GM21529 (cell line): ENCODE measurements around the gene SIGLECL1.

Experiments
- ATAC-seq: cut with Tn5 transposase; IDR thresholded peaks from one replicate; pipeline ENCODE4 v1.9.1; 2021; ENCODE audit not compliant: unreplicated experiment

Gene SIGLECL1

DNA sequence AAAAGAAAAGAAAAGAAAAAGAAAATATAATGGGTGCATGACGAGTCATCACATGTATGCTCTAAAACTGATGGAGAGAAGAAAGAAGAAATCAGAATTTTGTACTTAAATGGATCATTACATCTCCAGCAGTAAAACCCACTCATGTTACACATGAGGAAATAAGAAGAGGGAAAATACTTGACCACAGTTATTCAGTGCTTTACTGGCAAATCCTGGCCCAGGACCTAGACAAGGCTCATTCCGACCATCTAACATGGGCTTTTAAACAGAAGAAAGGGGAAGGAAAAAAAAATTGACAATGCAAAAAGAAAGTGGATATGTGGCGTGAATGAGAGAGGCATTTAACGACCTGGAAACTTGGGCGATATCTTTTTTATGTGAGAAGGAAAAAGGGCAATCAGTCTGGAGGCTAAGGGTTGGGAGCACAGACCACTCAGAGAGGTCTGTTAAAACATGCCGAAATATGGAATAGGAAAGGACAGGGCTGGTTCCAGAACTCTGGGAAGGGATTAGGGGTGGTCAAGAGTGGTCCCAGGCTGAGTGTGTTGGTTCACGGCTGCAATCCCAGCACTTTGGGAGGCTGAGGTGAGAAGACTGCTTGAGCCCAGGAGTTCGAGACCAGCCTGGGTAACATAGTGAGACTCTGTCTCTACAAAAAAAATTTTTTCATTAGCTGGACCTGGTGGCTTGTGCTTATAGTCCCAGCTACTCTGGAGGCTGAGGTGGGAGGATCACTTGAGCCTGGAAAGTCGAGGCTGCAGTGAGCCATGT is 1.6 kb downstream of the SIGLECL1 start:
- no peak for ATAC-seq

GRCh38 chr19:51253088-51253806 is 2.4 kb downstream of the SIGLECL1 start:
- ATAC-seq = no peak

DNA sequence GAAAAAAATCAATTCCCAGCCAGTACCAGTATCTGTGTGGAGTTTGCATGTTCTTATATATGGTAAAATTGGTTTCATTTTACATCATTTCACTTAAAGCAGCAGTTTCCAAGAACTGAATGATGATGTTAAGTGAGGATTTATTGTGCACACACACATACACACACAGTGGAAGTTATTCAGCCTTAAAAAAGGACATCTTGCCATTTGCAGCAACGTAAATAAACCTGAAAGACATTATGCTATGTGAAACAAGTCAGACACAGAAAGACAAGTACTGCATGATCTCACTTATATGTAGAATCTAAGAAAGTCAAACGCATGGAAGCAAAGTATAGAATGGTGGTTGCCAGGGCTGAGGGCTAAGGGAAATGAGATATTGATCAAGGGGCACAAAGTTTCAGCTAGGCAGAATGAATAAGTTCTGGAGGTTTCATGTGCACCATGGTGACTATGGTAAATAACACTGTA is 5.3 kb downstream of the SIGLECL1 start:
- no peak for ATAC-seq

DNA sequence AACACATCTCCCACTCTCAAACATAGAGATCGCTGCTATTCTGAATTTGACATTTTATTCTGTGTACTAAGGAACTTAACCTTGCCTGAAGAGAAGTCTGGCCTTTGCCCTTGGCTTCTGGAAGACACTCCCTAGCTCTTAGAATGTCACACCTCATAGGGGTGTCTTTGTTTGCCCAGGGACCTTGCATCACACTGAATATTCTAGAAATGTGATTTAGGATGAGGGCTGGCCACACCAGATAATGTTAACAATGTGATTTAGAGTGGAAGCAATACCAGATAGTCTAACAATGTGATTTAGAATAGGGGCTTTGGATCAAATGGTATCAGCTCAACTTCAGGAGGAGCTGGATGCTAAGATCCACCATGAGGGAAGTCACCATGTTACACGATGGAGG is 6.6 kb downstream of the SIGLECL1 start:
- no peak for ATAC-seq

DNA sequence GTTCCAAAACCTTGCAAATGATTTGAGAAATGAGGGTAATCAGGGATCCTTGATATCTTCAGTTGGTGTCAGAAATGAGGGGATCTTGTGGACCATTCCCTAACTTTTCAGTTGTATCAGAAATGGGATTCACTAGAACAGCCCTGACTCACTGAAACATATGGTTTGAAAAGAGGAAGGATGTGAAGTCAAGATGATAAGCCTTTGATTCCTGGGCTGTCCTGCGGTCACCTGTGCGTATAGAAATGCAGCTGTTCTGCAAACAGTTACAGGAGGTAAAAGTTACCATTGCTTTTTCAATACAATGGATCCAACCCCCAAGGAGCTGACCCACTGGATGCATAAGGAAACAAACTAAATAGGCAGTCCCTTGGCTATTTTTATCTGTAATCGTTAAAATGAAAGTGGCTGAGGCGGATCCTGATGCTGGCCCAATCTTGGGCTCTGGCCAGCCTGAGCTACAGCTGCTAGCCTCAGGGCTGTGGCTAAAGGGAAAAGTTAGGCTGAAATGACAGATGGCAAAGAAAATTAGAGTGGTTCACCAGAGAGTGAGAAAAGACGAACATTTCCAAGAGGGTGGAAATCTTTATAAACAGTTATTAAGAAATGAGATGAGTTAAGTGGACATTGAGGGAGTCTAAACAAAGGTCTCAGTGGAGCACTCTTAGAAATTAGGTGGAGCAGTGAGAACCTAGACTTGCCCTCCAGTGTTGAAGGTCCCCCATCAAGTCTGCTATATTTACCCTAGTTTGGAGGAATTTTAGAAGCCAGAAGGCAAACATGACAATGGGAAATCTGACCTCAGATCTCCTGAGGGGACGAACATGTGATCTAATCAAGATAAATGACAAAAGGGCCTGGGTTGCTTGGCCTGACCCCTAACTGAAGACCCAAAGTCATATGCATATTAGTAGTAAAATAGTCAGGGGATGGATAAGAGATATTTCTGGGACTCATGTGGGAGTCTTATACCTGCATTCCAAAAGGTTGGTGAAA is 7.6 kb downstream of the SIGLECL1 start:
- no peak for ATAC-seq

GRCh38 chr19:51259348-51260245 is 8.7 kb downstream of the SIGLECL1 start:
- no peak for ATAC-seq

- no peak for ATAC-seq
These were observed 12.9 kb downstream of the SIGLECL1 start for GRCh38 chr19:51263808-51264207.

DNA sequence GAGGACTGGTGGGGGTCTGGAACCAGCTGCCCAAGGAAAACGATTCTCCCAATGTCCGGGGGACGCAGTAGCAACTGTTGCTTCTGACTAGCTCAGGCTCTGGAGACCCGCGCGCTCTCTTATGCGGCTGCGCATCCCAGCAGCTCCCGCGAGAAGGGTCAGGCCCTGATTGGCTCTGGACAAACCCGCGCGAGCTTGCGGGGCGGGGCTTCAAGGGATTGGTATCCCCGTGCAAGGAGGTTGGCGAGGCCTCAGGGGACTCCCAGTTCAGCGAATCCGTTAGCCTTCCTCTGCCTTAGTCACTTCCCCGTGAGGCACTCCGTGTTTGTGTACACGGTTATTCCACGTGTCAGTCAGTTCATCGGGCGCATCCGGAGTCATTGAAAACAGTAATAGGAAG is 20.2 kb downstream of the SIGLECL1 start:
- no peak for ATAC-seq

- no peak for ATAC-seq
These were observed 21.4 kb downstream of the SIGLECL1 start for GRCh38 chr19:51272183-51272810.

- ATAC-seq = no peak
These were observed 23.3 kb downstream of the SIGLECL1 start for GRCh38 chr19:51274049-51274770.

DNA sequence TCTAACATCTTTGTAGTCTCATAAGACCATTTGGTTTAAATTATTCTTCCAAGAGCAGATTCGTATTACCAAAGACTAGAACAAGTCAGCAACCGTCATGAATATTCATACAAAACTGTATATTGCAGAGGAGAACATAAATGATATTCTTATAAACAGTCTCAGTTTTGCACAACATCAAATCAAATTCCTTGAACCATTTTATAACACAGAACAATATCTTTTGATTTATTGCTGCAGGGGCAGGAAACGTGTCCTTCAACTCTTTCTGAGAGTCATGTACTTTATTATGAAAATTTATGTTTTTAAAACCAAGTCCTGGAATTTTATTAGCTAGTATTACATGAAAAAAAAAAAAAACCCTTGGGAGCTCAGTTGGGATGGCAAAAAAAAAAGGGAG is 26.2 kb downstream of the SIGLECL1 start:
- no peak for ATAC-seq

DNA sequence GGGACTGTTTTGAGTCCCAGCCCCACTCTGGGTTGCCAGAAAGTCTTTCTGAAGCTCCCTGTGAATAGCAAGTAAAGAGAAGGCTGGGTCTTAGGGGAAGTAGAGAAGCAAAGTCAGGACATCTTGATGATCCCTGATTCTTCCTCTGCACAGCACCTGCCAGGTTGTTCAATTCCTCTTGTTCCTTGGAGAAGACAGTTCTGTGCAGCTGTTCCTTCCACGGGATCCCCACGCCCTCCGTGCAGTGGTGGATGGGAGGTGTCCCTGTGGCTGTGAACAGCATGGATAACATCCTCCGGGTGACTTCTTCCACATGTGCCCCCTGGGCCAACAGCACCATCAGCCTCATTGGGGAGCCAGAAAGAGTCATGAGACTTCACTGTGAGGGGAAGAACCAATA is 31.5 kb downstream of the SIGLECL1 start:
- ATAC-seq = no peak

DNA sequence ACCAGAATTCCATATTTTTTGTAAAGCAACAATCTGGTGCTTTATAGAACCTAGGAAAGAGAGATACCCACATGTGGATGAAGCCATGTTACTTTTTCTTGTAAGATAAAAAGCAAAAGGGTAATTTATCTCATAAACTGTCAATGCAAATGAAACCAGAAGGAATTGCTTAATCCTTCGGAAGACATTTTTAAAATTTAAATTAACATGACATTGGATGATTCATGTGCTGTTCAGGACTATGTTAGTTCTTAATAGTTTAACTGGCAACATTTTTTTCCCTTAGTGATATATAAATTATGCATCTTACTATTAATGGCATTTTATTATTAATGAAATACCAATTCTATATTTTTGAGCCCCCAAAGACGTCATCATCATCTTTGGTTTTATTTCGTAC is 34.8 kb downstream of the SIGLECL1 start:
- ATAC-seq = no peak

DNA sequence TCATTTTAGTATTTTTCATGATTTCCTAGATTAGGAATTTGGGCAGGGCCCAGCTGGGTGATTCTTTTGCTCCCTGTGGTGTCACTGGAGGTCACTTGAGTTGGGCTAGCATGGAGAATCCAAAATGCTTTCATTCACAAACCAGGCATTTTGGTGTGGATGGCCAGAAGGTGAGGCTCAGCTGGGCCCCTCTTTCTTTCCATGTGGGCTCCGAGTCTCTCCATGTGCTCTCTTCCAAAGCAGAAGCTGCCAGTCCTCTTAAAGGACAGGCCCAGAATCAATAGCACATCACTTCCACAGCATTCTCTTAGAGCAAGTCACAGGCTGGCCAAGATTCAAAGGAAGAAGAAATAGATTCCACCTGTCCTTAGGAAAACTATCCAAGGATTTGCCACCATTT is 38.8 kb downstream of the SIGLECL1 start:
- ATAC-seq = no peak

GRCh38 chr19:51292971-51293370 is 42.1 kb downstream of the SIGLECL1 start:
- ATAC-seq = no peak

GRCh38 chr19:51293571-51294210 is 42.8 kb downstream of the SIGLECL1 start:
- no peak for ATAC-seq

DNA sequence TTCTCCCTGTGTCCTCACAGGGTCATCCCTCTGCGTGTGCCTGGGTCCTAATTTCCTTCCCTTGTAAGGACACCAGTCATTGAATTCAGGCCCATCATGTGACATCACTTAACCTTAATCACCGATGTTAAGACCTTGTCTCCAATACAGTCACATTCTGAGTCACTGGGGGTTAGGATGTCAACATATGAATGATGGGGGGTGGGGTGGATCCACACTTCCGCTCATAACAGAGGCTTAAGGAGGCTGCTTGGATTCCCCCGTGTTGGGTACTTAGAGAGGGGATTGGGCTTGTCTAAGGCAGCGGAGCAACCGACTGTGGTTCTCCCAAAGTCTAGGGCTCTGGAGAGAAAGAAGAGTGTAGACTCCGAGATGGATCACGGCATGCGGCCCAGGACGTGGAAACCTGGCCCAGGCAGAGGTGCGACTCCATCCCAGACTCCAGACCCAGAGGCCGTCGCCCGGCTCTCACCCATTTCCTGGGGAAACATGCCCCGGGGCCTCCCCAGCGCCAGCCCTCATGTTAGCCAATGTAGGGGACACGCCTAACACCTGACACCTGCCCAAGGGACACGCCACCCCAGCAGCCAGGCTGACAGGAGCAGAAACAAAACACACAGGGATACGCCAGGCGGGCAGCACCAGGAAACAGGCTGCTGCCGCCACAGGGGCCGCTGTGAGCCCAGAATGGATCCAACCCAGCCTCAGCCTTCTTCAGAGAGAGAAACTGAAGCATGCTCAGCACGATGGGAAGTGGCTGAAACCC is 43.5 kb downstream of the SIGLECL1 start:
- no peak for ATAC-seq

GRCh38 chr19:51294977-51295375 is 44.1 kb downstream of the SIGLECL1 start:
- ATAC-seq = no peak
